GM12878 (cell line): ENCODE measurements around the gene TSPAN15.

Source experiments
- BACH1 ChIP-seq: fragments of 450-650 bp; IDR thresholded peaks from 2 replicates; pipeline ENCODE4 v1.6.1; 2017; ENCODE audit warnings: mild to moderate bottlenecking, borderline replicate concordance
- CHD2 ChIP-seq: IDR thresholded peaks from 2 replicates; pipeline ENCODE4 v1.6.1; 2011; ENCODE audit warnings: low read depth, low read length, improper control_type of control experiment, borderline replicate concordance
- GATAD2B ChIP-seq: fragments of 450-650 bp; conservative IDR thresholded peaks from 2 replicates; pipeline ENCODE4 v1.6.1; 2017; ENCODE audit warnings: low read depth, mild to moderate bottlenecking, moderate library complexity
- MEF2A ChIP-seq: IDR thresholded peaks from 2 replicates; pipeline ENCODE4 v1.6.1; 2011; ENCODE audit warnings: low read depth, mild to moderate bottlenecking, low read length, moderate library complexity; ENCODE audit not compliant: insufficient read depth
- NBN ChIP-seq: fragments of 450-650 bp; IDR thresholded peaks from 2 replicates; pipeline ENCODE4 v1.6.1; 2016
- POLR2A ChIP-seq: IDR thresholded peaks from 2 replicates; pipeline ENCODE4 v1.6.1; 2011; ENCODE audit warnings: low read depth, mild to moderate bottlenecking, low read length
- SMC3 ChIP-seq: IDR thresholded peaks from 2 replicates; pipeline ENCODE4 v1.6.1; 2011; ENCODE audit warnings: low read length, improper control_type of control experiment, borderline replicate concordance
- SUZ12 ChIP-seq: fragments of 200-600 bp; sonication (generic); IDR thresholded peaks from one replicate; pipeline ENCODE4 v1.6.1; 2018; ENCODE audit warnings: antibody characterized with exemption, mild to moderate bottlenecking; ENCODE audit not compliant: unreplicated experiment
- YY1 ChIP-seq: IDR thresholded peaks from 2 replicates; pipeline ENCODE4 v1.6.1; 2011; ENCODE audit warnings: low read depth, mild to moderate bottlenecking, low read length
- TF ChIP-seq, protein P1 (sequence below): IDR thresholded peaks from 2 replicates; pipeline ENCODE4 v1.6.1; 2011; ENCODE audit warnings: mild to moderate bottlenecking, low read depth, low read length, moderate library complexity; ENCODE audit not compliant: insufficient replicate concordance
- TF ChIP-seq, protein P2 (sequence below), 3 experiments: IDR thresholded peaks in 2 of 3; conservative IDR thresholded peaks in 1 of 3; 2 replicates each; pipeline ENCODE4 v1.5.1; 2011; ENCODE audit warnings: low read depth in 3 of 3, low read length in 3 of 3, mild to moderate bottlenecking in 3 of 3, control low read depth in 2 of 3, moderate library complexity in 2 of 3, inconsistent platforms in 1 of 3, mixed read lengths in 1 of 3; ENCODE audit not compliant: control insufficient read depth in 2 of 3, insufficient read depth in 1 of 3; ENCODE audit errors: extremely low read depth in 1 of 3
- TF ChIP-seq, protein P3 (sequence below): IDR thresholded peaks from 2 replicates; pipeline ENCODE4 v1.6.1; 2012; ENCODE audit warnings: low read depth, low read length, improper control_type of control experiment

DNA sequence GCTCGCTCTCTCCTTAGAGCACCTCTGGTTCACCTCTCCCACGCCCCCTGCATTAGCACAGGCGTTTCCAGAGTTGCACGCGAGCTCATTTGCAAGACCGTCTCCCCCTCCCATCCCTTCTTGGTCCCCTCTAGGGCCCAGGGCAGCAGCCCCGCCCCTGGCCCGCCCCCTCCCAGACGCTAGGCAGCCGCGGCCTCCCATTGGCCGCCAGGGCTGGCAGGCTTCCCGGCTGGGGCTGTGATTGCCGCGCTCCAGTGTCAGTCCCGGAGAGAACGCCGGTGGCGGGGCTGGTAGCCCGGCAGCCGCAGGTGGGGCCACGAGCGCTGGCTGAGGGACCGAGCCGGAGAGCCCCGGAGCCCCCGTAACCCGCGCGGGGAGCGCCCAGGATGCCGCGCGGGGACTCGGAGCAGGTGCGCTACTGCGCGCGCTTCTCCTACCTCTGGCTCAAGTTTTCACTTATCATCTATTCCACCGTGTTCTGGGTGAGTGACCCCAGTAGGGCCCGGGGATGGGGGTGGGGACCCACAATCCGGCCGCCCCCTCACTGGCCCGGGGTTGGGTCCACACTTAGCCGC lies at the start of gene TSPAN15:
- TF ChIP-seq BACH1: no peak
- TF ChIP-seq, protein P1, sequence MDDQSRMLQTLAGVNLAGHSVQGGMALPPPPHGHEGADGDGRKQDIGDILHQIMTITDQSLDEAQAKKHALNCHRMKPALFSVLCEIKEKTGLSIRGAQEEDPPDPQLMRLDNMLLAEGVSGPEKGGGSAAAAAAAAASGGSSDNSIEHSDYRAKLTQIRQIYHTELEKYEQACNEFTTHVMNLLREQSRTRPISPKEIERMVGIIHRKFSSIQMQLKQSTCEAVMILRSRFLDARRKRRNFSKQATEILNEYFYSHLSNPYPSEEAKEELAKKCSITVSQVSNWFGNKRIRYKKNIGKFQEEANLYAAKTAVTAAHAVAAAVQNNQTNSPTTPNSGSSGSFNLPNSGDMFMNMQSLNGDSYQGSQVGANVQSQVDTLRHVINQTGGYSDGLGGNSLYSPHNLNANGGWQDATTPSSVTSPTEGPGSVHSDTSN: peak; percentile 97
- peak; percentile 90; the same call in 1 of the 2 replicates for TF ChIP-seq CHD2
- no peak for TF ChIP-seq MEF2A
- no peak for TF ChIP-seq POLR2A
- TF ChIP-seq, protein P2, sequence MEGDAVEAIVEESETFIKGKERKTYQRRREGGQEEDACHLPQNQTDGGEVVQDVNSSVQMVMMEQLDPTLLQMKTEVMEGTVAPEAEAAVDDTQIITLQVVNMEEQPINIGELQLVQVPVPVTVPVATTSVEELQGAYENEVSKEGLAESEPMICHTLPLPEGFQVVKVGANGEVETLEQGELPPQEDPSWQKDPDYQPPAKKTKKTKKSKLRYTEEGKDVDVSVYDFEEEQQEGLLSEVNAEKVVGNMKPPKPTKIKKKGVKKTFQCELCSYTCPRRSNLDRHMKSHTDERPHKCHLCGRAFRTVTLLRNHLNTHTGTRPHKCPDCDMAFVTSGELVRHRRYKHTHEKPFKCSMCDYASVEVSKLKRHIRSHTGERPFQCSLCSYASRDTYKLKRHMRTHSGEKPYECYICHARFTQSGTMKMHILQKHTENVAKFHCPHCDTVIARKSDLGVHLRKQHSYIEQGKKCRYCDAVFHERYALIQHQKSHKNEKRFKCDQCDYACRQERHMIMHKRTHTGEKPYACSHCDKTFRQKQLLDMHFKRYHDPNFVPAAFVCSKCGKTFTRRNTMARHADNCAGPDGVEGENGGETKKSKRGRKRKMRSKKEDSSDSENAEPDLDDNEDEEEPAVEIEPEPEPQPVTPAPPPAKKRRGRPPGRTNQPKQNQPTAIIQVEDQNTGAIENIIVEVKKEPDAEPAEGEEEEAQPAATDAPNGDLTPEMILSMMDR (IDR thresholded peaks at IDR 0.05 in 2 of 3, conservative IDR thresholded peaks at IDR 0.05 in 1 of 3; ENCODE audit: control insufficient read depth in 2 of 3, extremely low read depth in 1 of 3, insufficient read depth in 1 of 3, low read depth in 3 of 3, low read length in 3 of 3): no peak
- TF ChIP-seq, protein P3, sequence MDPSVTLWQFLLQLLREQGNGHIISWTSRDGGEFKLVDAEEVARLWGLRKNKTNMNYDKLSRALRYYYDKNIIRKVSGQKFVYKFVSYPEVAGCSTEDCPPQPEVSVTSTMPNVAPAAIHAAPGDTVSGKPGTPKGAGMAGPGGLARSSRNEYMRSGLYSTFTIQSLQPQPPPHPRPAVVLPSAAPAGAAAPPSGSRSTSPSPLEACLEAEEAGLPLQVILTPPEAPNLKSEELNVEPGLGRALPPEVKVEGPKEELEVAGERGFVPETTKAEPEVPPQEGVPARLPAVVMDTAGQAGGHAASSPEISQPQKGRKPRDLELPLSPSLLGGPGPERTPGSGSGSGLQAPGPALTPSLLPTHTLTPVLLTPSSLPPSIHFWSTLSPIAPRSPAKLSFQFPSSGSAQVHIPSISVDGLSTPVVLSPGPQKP: no peak
- TF ChIP-seq NBN: no peak
- no peak for TF ChIP-seq SMC3
- no peak for TF ChIP-seq GATAD2B
- no peak for TF ChIP-seq YY1
- no peak for TF ChIP-seq SUZ12
